ENCODE data around the gene ZNF740.

The ZNF740 gene

GRCh38 chr12:53147653-53148052 is 32.9 kb upstream of the ZNF740 start:
- no peak overlapping the region for H3K4me3 ChIP-seq (replicated peaks in 1 of 2; ENCODE audit: low read depth in 2 of 2, low read length in 2 of 2)
- TF ChIP-seq, protein P1, sequence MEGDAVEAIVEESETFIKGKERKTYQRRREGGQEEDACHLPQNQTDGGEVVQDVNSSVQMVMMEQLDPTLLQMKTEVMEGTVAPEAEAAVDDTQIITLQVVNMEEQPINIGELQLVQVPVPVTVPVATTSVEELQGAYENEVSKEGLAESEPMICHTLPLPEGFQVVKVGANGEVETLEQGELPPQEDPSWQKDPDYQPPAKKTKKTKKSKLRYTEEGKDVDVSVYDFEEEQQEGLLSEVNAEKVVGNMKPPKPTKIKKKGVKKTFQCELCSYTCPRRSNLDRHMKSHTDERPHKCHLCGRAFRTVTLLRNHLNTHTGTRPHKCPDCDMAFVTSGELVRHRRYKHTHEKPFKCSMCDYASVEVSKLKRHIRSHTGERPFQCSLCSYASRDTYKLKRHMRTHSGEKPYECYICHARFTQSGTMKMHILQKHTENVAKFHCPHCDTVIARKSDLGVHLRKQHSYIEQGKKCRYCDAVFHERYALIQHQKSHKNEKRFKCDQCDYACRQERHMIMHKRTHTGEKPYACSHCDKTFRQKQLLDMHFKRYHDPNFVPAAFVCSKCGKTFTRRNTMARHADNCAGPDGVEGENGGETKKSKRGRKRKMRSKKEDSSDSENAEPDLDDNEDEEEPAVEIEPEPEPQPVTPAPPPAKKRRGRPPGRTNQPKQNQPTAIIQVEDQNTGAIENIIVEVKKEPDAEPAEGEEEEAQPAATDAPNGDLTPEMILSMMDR (IDR thresholded peaks at IDR 0.05; ENCODE audit: low read depth, low read length) = no peak
- DNase-seq (ENCODE audit: low read depth in 2 of 2) = no peak

DNA sequence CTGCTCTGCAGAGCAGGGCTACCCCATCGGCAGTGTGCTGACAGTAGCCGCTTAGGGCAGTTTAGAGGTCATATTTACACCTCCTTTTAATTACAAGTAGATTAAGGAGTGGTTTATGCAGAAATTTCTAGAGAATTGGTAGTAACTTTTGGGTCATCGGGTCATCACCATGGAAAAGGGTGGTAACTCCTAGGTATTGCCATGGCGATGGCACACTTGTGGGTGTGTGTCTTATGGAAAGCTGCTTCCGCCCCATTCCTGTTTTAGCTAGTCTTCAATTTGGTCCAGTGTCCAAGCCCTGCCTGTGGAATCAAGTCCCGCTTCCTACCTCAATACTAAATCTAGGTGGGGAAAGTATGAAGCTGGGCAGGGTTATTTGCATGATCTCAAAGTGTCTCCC is 29.5 kb upstream of the ZNF740 start:
- TF ChIP-seq, protein P1 (IDR thresholded peaks at IDR 0.05; ENCODE audit: low read depth, low read length) = no peak
- no peak for DNase-seq (ENCODE audit: low read depth in 2 of 2)

GRCh38 chr12:53152390-53152789 is 28.1 kb upstream of the ZNF740 start:
- no peak for DNase-seq (ENCODE audit: low read depth in 2 of 2)
- TF ChIP-seq, protein P1 (IDR thresholded peaks at IDR 0.05; ENCODE audit: low read depth, low read length) = no peak
- no peak overlapping the region for H3K4me3 ChIP-seq (replicated peaks in 1 of 2; ENCODE audit: low read depth in 2 of 2, low read length in 2 of 2)

More for the DNA sequence above, 29.5 kb upstream of the ZNF740 start:
- no peak overlapping the region for H3K4me3 ChIP-seq (replicated peaks in 1 of 2; ENCODE audit: low read depth in 2 of 2, low read length in 2 of 2)

DNA sequence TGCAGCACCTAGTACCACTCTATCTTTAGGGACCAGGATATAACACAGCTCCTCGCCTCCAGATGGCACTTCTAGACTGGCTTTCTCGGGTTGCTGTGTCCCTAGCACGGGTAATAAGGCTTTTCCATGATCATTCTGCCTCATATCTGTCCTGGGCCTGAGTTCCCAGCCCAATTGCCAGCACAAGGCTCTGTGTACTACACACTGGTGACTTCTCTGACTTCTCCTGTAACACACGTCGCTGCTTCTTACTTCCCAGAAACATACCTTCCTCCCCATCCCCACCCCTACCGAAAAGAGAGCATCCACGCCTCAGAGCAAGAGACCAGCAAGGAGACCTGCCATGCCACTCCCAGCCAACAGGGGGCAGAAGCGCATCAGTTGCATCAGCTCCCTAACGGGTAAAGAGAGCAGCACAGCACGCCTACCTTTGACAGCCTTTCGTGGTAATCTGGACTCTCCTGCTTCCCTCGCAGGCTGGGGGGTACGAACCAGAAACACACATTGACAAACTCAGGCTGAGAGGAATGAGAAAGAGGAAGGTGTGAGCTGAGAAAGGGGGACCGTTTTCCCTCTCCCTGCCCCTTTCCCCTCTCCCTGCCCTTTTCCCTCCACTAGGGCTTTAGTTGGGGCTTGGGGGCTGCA is 21.2 kb upstream of the ZNF740 start:
- no peak overlapping the region for H3K4me3 ChIP-seq (replicated peaks in 1 of 2; ENCODE audit: low read depth in 2 of 2, low read length in 2 of 2)
- TF ChIP-seq, protein P1 (IDR thresholded peaks at IDR 0.05; ENCODE audit: low read depth, low read length) = peak; percentile 99
- DNase-seq (ENCODE audit: low read depth in 2 of 2) = peak; percentile 83 to 84

GRCh38 chr12:53160000-53160399 is 20.5 kb upstream of the ZNF740 start:
- DNase-seq (ENCODE audit: low read depth in 2 of 2) = no peak
- TF ChIP-seq, protein P1 (IDR thresholded peaks at IDR 0.05; ENCODE audit: low read depth, low read length) = no peak
- H3K4me3 ChIP-seq (replicated peaks in 1 of 2; ENCODE audit: low read depth in 2 of 2, low read length in 2 of 2) = no peak overlapping the region

DNA sequence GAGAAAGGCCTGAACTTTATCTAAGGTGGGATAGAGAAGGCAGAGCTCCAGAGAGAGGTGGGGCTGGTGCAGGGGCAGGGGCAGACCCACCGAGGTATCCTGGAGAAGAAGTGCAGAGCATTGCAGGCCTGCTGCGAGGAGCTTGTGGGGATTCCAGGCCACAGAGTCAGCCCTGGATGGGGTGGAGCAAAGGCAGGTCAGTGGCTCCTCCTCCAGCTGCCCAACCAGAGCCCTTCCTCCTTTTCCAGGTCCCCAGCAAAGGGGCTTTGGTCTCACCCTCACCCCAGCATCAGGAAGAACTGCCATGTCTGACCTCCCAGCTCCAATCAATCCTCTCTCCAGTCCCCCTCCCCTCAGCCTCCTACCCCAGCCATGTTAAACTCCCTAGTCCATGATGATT is 19.8 kb upstream of the ZNF740 start:
- H3K4me3 ChIP-seq (replicated peaks in 1 of 2; ENCODE audit: low read depth in 2 of 2, low read length in 2 of 2) = no peak overlapping the region
- TF ChIP-seq, protein P1 (IDR thresholded peaks at IDR 0.05; ENCODE audit: low read depth, low read length) = no peak
- DNase-seq (ENCODE audit: low read depth in 2 of 2) = no peak

All from cardiac fibroblast (primary cell).